ENCODE measurements around the gene NIPA2. TPM values are rescaled to one million over a fixed set of nuclear protein-coding genes. Genes with fewer than 3 reads are reported as not detected.

The NIPA2 gene
- total RNA-seq, 1 donor from 2014 or later: 37.7 TPM

DNA sequence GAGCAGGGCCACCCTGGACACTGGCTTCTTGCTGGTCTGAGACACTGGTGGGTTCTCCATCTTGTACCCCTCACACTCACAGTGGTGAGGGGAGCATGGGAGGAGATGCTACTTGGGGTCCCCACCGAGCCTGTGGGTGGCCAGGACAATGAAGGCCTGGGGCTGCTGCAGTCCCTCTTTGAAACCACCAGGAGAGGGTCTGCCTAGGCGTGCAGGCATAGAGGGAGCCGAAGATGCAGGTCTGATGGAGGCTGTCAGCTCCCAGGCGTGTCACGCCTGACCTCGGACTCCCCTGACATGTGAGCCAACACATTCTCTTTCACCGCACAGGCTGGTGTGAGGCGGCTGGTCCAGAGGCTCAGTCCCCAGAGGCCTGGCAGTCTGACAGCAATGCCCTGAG lies 39.1 kb downstream of the NIPA2 start:
- Mint-ChIP-seq H3K27ac (no peak overlapping the region), H3K9me3 (no peaks in the 10 kb centered on the region), H3K4me1 (no peaks in the 10 kb centered on the region), H3K27me3 (ENCODE audit: low read depth) (no peaks in the 10 kb centered on the region), H3K36me3 (peaks cover 67% of the 10 kb centered on the region), H3K4me3 (no peak overlapping the region)
- no peak for DNase-seq (ENCODE audit: low spot score in 2 of 2, unreplicated experiment in 2 of 2)
- TF ChIP-seq, protein P1, sequence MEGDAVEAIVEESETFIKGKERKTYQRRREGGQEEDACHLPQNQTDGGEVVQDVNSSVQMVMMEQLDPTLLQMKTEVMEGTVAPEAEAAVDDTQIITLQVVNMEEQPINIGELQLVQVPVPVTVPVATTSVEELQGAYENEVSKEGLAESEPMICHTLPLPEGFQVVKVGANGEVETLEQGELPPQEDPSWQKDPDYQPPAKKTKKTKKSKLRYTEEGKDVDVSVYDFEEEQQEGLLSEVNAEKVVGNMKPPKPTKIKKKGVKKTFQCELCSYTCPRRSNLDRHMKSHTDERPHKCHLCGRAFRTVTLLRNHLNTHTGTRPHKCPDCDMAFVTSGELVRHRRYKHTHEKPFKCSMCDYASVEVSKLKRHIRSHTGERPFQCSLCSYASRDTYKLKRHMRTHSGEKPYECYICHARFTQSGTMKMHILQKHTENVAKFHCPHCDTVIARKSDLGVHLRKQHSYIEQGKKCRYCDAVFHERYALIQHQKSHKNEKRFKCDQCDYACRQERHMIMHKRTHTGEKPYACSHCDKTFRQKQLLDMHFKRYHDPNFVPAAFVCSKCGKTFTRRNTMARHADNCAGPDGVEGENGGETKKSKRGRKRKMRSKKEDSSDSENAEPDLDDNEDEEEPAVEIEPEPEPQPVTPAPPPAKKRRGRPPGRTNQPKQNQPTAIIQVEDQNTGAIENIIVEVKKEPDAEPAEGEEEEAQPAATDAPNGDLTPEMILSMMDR (IDR thresholded peaks at IDR 0.05; ENCODE audit: unreplicated experiment): no peak

DNA sequence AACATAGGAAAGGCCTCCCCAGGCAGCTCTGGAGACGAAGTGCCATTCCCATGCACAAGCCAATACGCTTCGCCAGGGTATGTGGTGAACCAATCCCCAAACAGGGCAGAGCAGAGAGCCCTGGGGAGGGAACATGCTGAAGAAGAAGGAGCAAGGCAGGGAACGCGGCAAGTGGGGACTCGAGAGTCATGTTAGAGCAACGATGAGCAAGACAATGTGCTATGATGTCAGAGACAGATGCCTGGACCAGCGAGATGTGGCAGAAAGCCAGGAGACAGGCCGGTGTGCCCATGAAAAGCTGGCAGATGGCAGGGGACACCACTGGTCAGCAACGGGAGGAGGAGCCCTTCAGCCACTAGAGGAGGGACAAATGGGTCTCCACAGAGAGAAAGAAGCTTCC lies 39.6 kb downstream of the NIPA2 start:
- Mint-ChIP-seq H3K36me3 (peaks cover 64% of the 10 kb centered on the region), H3K4me3 (no peak overlapping the region), H3K4me1 (no peaks in the 10 kb centered on the region), H3K27me3 (ENCODE audit: low read depth) (no peaks in the 10 kb centered on the region), H3K9me3 (no peaks in the 10 kb centered on the region), H3K27ac (no peak overlapping the region)
- no peak for DNase-seq (ENCODE audit: low spot score in 2 of 2, unreplicated experiment in 2 of 2)
- TF ChIP-seq, protein P1 (IDR thresholded peaks at IDR 0.05; ENCODE audit: unreplicated experiment): no peak

DNA sequence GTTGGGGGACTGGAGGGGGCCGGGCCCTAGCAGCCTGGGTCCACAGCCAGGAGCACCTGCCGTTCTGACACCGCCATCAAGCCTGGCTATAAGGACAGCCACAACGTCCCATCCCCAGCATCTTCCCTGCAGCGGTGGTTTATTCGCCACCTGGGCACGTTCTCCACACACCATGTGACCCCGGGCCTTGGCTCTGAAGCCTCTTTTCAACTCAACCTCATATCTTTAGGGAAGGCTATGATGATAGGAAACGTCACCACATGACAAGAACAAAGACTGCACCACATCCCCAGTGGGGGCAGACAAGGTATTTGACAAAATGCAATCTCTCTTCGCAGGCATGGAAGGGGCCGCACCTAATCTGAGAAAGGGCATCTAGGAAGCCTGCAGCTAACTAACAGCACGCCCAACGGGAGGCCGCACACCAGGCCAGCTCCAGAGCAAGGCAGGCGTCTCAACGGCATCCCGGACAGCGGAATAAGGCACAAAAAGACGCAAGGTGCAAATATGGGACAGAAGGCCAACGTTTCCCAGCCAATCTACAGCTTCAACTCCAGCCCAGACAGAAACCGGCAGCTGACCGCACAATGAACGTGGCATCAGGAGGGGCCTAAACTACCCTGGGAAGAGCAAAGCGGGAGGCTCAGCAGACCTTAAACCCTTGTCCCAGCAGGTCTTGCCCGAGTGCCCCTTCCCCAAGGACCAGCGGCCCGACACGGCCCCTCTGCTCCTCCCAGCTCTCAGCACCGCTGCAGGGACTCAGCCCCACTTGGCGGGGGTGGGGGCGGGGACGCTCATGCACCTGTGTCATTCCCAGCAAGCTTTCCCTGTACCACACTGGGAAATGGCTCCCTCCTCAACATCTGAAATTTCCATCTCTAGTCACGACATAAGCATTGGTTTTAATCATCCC lies 41.9 kb downstream of the NIPA2 start:
- Mint-ChIP-seq H3K4me1 (no peaks in the 10 kb centered on the region), H3K27ac (no peak overlapping the region), H3K4me3 (no peak overlapping the region), H3K36me3 (peaks cover 48% of the 10 kb centered on the region), H3K27me3 (ENCODE audit: low read depth) (no peaks in the 10 kb centered on the region), H3K9me3 (no peaks in the 10 kb centered on the region)
- TF ChIP-seq, protein P1 (IDR thresholded peaks at IDR 0.05; ENCODE audit: unreplicated experiment): no peak
- DNase-seq (ENCODE audit: low spot score in 2 of 2, unreplicated experiment in 2 of 2): no peak

DNA sequence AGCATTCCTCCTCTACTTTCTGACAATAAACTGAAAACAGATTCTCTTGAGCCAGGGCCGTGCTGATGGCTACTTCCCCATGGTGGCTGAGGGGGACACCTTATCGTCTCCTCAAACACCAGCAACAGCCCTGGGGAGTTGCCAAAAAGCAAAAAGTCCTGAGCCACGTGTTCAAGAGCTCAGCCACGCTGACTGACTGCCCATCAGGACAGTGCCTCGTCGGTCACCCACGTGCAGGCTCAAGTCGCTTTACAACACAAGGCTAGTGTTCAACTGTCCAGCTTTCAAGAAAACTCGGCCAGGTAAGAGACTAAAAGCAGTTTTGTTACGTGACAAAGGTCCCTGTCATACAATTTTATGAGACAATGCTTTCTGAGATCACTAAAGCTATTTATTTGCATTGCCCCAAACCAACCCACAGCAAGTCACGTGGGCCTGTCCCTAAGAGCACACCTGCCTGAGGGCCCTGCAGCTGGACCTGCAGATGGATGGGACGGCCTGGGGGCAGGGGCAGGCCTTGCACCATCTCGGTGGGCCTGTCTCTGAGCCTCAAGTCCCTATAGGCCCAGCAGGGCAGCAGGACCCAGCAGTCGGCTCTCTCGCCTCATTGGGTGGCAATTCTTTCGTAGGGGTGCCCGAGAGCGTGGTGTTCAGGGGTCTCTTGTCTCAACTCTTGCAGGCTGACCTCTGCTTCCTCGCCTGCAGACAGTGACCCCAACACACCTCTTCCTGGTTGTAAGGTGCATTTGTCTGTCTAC lies 42.7 kb downstream of the NIPA2 start:
- Mint-ChIP-seq H3K9me3 (no peaks in the 10 kb centered on the region), H3K27ac (no peak overlapping the region), H3K4me1 (no peaks in the 10 kb centered on the region), H3K36me3 (peaks cover 49% of the 10 kb centered on the region), H3K27me3 (ENCODE audit: low read depth) (no peaks in the 10 kb centered on the region), H3K4me3 (no peak overlapping the region)
- DNase-seq (ENCODE audit: low spot score in 2 of 2, unreplicated experiment in 2 of 2): no peak
- TF ChIP-seq, protein P1 (IDR thresholded peaks at IDR 0.05; ENCODE audit: unreplicated experiment): no peak

DNA sequence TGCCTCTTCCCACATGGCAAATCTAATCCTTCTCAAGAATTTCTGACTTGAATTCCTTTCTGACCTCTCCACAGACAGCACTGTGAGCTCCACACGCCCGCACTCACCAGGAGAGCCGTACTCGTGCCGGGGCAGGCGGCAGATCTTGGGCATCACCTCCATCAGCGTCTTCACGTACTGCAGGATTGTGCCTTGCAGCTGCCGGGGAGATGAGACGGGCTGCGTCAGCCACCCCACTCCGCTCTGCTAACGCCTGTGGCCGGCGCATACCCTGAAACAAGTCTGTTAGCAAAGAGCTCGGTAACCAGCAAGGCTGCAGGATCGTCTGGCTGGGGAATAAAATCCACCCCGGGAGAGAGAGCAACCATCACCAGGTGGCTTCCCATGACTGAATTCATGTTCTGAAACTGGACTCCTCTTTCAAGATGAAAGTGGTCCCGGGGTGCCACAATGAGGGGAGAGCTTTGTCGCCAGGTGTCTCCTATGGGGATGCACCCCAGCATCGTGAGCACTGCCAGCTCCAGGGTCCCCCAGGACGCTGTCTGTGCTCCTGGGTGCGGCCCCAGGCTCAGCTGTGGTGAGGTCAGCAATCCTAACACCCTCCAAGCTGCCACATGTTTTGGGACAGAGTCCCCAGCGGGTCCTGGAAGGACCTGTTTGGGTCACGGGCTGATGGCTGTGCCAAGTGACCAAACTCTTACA lies 43.4 kb downstream of the NIPA2 start:
- Mint-ChIP-seq H3K36me3 (peaks cover 51% of the 10 kb centered on the region), H3K9me3 (no peaks in the 10 kb centered on the region), H3K4me3 (no peak overlapping the region), H3K4me1 (no peaks in the 10 kb centered on the region), H3K27ac (no peak overlapping the region), H3K27me3 (ENCODE audit: low read depth) (no peaks in the 10 kb centered on the region)
- no peak for DNase-seq (ENCODE audit: low spot score in 2 of 2, unreplicated experiment in 2 of 2)
- TF ChIP-seq, protein P1 (IDR thresholded peaks at IDR 0.05; ENCODE audit: unreplicated experiment): no peak
